ENCODE data around the gene C20orf204. TPM values are rescaled to one million over a fixed set of nuclear protein-coding genes. Genes with fewer than 3 reads are reported as not detected.

C20orf204 gene
- total RNA-seq, 1 donor from 2014 or later, result 0.68 TPM

DNA sequence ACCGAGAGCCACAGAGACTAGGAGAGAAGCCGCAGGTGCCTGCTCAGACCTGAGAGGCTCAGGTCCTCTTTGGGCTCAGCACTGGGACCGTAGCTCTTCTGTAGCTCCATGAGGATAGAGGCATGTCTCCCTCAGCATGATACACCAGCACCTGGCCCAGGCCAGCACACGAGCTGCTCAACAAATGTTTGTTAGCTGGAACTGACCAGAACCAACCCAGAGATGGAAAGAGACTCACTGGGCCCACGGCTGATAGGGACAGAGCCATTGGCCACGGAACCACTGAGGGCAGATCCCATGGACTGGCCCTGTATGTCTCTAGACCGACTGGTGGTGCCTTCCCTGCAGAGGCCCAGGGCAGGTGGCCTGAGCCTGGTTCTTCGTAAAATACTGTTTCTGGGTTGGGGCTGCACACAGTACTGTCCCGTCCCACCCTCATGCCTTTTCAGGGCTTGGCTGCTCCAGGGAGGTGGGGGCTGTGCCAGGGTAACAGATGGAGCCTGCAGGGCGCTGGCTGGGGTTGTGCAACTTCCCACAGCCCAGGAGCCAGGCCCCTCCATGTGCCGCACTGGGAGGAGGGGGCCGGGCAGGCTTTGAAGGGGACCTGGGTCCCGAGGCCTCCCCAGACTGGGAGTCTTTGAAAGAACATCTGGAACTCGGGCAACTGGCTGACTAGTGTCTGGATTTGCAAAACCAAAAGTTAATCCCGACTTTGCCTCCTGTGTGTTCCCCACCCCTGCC, 5.2 kb downstream of the C20orf204 start:
- no peak for ATAC-seq
- no peak for DNase-seq (ENCODE audit: low spot score)

DNA sequence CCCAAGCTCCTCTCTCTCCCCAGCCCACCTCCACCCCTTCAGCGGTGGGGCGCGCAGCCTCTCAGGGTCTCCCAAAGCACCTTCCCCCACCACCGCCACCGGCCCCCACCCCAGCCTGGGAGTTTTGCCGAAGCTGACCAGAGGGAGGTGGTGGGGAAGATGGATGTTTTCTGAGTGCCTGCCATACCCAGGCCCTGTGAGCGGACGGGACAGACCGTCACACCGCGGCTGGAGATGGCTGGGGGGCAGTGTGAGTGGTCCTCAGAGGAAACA, 5.7 kb downstream of the C20orf204 start:
- no peak for ATAC-seq
- no peak for DNase-seq (ENCODE audit: low spot score)

DNA sequence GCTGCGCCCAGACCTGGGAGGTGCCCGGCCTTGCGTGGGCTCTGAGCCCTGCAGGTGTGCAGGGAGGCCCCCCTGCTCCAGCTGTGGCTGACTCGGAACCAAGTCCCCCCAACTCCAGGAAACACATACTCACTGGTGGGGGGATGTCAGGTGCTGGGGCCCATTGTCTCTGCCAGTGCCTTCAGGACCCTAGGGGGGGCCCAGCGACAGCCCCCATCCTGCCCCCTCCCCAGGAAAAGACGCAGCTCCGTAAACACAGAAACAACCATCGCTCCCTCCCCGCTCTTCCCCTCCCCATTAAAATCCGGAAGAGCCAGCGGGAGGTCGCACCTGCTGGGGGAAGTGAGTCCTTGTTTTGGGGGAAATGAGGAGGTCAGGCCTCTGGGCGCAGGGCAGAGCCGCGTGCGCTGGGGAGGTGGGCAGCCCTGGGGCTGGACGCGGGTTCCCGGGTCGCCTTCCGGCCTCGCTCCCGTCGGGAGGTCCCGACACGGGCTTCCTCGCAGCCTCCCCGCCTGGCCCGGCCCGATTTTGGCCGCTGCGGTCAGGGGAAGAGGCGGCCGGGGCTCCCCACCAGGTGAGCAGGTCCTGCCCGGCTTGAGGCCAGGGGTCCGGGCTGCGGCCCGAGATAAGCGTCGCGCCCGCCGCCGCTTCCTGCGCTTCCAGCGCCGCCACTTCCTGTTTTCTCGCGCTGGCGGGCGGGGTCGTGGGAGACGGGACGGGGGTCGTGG, 6.2 kb downstream of the C20orf204 start:
- no peak for ATAC-seq

DNA sequence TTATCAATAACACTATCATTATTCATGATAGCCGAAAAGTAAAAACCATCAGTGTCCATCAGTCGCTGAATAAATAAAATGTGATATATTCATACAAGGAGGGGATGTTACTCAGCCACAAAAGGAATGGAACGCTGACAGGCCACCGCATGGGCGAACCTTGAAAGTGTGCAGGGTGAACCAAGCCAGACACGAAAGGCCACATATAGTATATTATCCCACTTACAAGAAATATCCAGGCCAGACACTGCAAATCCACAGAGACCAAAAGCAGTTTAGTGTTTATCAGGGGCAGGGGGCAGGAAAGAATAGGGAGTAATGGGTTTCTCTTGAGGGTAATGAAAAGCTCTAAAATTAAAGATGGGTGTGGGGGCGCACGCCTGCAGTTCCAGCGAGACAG, 7.8 kb downstream of the C20orf204 start:
- ATAC-seq, result no peak
- DNase-seq (ENCODE audit: low spot score), result no peak

More for the DNA sequence above, 6.2 kb downstream of the C20orf204 start:
- DNase-seq (ENCODE audit: low spot score), result no peak

DNA sequence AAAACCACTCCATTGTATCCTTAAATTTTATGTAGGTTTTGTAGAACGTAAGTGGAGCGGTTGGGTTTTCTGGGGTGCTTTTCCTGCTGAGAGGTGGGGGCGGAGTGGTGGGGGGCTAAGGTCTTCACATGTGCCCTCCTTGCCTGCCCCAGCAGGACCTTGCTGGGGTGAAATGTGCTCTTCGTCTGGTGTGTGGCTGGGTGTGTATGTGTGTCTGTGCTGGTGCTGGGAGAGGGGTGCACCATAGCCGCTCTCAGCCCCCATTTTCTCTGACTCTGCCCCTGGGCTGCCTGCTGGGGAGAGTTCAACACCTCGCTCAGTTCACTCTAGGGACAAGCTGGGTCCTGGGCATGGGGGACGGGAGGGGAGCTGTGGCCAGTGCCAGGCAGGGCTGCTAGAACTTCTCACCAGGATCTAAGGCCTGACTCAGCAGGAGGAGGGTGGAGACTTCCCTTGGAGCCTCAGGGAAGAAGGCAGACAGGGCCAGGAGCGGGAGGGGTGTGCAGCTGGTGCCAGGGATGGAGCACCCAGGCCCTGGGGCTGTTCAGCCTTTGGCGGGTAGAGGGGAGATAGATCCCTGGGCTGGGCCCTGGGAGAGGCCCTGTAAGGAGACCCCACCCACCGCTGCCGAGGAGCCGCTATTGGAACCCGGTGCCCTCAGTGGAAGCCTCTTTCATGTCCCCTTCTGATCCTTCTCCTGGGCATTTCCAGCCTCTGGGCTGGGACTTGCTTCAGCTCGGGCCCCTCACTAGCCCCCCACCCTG, 8.7 kb downstream of the C20orf204 start:
- DNase-seq (ENCODE audit: low spot score) (no peak), ATAC-seq (peak; percentile 37)

GRCh38 chr20:64045346-64046011, 9.5 kb downstream of the C20orf204 start:
- no peak for DNase-seq (ENCODE audit: low spot score)
- no peak for ATAC-seq

GRCh38 chr20:64047046-64047389, 11.0 kb downstream of the C20orf204 start:
- DNase-seq (ENCODE audit: low spot score) (no peak), ATAC-seq (no peak)

GRCh38 chr20:64047968-64048401, 12.0 kb downstream of the C20orf204 start:
- no peak for ATAC-seq
- no peak for DNase-seq (ENCODE audit: low spot score)

GRCh38 chr20:64048402-64049044, 12.5 kb downstream of the C20orf204 start:
- DNase-seq (ENCODE audit: low spot score) (no peak), ATAC-seq (no peak)

GRCh38 chr20:64049060-64049877, 13.3 kb downstream of the C20orf204 start, which contains the start of gene SOX18:
SOX18 (minus strand) TSS chr20:64049639; CDS start chr20:64049516, 123 bp downstream.
- ATAC-seq, result peak; percentile 22
- no peak for DNase-seq (ENCODE audit: low spot score)

DNA sequence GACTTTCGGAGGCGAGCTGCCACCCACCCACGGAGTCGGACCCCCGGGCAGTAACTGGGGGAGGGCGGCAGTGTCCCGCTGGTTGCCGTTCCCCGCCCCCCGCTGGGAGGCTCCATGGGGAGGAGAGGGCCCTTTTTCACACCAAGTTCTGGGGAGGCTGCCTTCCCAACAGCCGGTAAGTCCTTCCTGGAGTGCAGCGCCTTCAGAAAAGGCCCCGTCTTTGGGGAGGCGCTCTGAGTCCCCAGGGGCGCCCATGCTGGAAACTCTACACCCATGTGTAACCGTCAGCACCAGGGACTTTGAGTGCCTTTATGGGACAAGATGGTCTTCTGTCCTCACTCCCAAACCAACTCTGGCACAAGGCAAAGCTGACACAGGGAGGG, 13.9 kb downstream of the C20orf204 start:
- DNase-seq (ENCODE audit: low spot score) (no peak), ATAC-seq (no peak)

GRCh38 chr20:64050261-64051032, 14.5 kb downstream of the C20orf204 start:
- ATAC-seq (no peak), DNase-seq (ENCODE audit: low spot score) (no peak)

GRCh38 chr20:64051033-64051452, 15.1 kb downstream of the C20orf204 start:
- ATAC-seq, result no peak

GRCh38 chr20:64051561-64052325, 15.8 kb downstream of the C20orf204 start:
- DNase-seq (ENCODE audit: low spot score), result no peak
- ATAC-seq, result no peak

More at GRCh38 chr20:64051033-64051452, 15.1 kb downstream of the C20orf204 start:
- DNase-seq (ENCODE audit: low spot score), result no peak

- DNase-seq (ENCODE audit: low spot score) (no peak), ATAC-seq (no peak)
Observed at GRCh38 chr20:64052326-64052722, 16.3 kb downstream of the C20orf204 start.

- ATAC-seq (peak; percentile 21), DNase-seq (ENCODE audit: low spot score) (no peak)
Observed at GRCh38 chr20:64052987-64053840, 17.2 kb downstream of the C20orf204 start.

Measured in left lobe of liver (tissue), 2 donors.